Suppressor macrophage (primary cell): ENCODE results near the gene PLAAT4.
"Not testable (repeated sequence)": the region's sequence is repeated elsewhere in the genome, so short reads cannot be mapped to it uniquely, and the experiment has no call there.

ENCODE experiments used
- DNase-seq, 4 experiments: peaks; one replicate each; pipeline ENCODE4 v3.0.0-alpha.2; 2020 to 2022

The PLAAT4 gene

GRCh38 chr11:63511048-63511748 lies 25.4 kb upstream of the PLAAT4 start:
- peak in 2 of 4 experiments; percentile 20 for DNase-seq

GRCh38 chr11:63512816-63513215 lies 23.8 kb upstream of the PLAAT4 start:
- DNase-seq, result no peak

GRCh38 chr11:63516109-63516508 lies 20.5 kb upstream of the PLAAT4 start:
- DNase-seq, result no peak

GRCh38 chr11:63517156-63517555 lies 19.5 kb upstream of the PLAAT4 start:
- no peak for DNase-seq

GRCh38 chr11:63518548-63518947 lies 18.1 kb upstream of the PLAAT4 start:
- no peak for DNase-seq

GRCh38 chr11:63520606-63521170 lies 15.9 kb upstream of the PLAAT4 start:
- DNase-seq, result no peak

GRCh38 chr11:63521896-63522295 lies 14.7 kb upstream of the PLAAT4 start:
- DNase-seq, result no peak

GRCh38 chr11:63523151-63523550 lies 13.5 kb upstream of the PLAAT4 start:
- no peak for DNase-seq

- no peak for DNase-seq
Measured at GRCh38 chr11:63527667-63528066, 8.9 kb upstream of the PLAAT4 start.

- DNase-seq, result not testable (repeated sequence)
Measured at GRCh38 chr11:63528156-63528555, 8.5 kb upstream of the PLAAT4 start.

- not testable (repeated sequence) for DNase-seq
Measured at GRCh38 chr11:63528729-63529278, 7.8 kb upstream of the PLAAT4 start.

GRCh38 chr11:63529373-63529772 lies 7.2 kb upstream of the PLAAT4 start:
- not testable (repeated sequence) for DNase-seq

- DNase-seq, result no peak
Measured at GRCh38 chr11:63530021-63530420, 6.6 kb upstream of the PLAAT4 start.

GRCh38 chr11:63531074-63531792 lies 5.4 kb upstream of the PLAAT4 start:
- not testable (repeated sequence) for DNase-seq

GRCh38 chr11:63532117-63532516 lies 4.5 kb upstream of the PLAAT4 start:
- DNase-seq, result no peak

GRCh38 chr11:63532799-63533475 lies 3.7 kb upstream of the PLAAT4 start:
- no peak for DNase-seq

GRCh38 chr11:63534076-63534475 lies 2.5 kb upstream of the PLAAT4 start:
- DNase-seq, result no peak

GRCh38 chr11:63534895-63535461 lies 1.6 kb upstream of the PLAAT4 start:
- no peak for DNase-seq

- DNase-seq, result no peak
Measured at GRCh38 chr11:63535734-63536133, 874 bp upstream of the PLAAT4 start.

- peak in 1 of 4 experiments; percentile 26 for DNase-seq
Measured at GRCh38 chr11:63537293-63538101, 889 bp downstream of the PLAAT4 start.

- DNase-seq, result not testable (repeated sequence)
Measured at GRCh38 chr11:63542506-63542905, 5.9 kb downstream of the PLAAT4 start.

GRCh38 chr11:63543711-63544110 lies 7.1 kb downstream of the PLAAT4 start:
- peak; percentile 31 to 70 (median 54) for DNase-seq
